T-helper 9 cell (primary cell): ENCODE measurements around the gene MYF5.

Experiments
- DNase-seq: peaks from one replicate; pipeline ENCODE4 v3.0.0-alpha.2; 2020

MYF5 gene

GRCh38 chr12:80708259-80708974 lies 8.3 kb upstream of the MYF5 start:
- no peak for DNase-seq

- DNase-seq = no peak
Observed at GRCh38 chr12:80708975-80709328, 7.8 kb upstream of the MYF5 start.

- DNase-seq = no peak
Observed at GRCh38 chr12:80709811-80710726, 6.6 kb upstream of the MYF5 start.

GRCh38 chr12:80710727-80711449 lies 5.8 kb upstream of the MYF5 start:
- DNase-seq = no peak

- no peak for DNase-seq
Observed at GRCh38 chr12:80711866-80712265, 4.8 kb upstream of the MYF5 start.

GRCh38 chr12:80712866-80713265 lies 3.8 kb upstream of the MYF5 start:
- no peak for DNase-seq

- DNase-seq = no peak
Observed at GRCh38 chr12:80713419-80713818, 3.3 kb upstream of the MYF5 start.

GRCh38 chr12:80714055-80714454 lies 2.7 kb upstream of the MYF5 start:
- DNase-seq = no peak

GRCh38 chr12:80714846-80715245 lies 1.9 kb upstream of the MYF5 start:
- DNase-seq = no peak

GRCh38 chr12:80715713-80716249 lies 931 bp upstream of the MYF5 start:
- DNase-seq = no peak

GRCh38 chr12:80717856-80718255 lies 1.1 kb downstream of the MYF5 start:
- no peak for DNase-seq

GRCh38 chr12:80720516-80720915 lies 3.8 kb downstream of the MYF5 start:
- DNase-seq = no peak

- no peak for DNase-seq
Observed at GRCh38 chr12:80721326-80721725, 4.6 kb downstream of the MYF5 start.

GRCh38 chr12:80745851-80746505 lies 29.3 kb downstream of the MYF5 start:
- no peak for DNase-seq

- DNase-seq = no peak
Observed at GRCh38 chr12:80747800-80748199, 31.1 kb downstream of the MYF5 start.

- no peak for DNase-seq
Observed at GRCh38 chr12:80749456-80749855, 32.7 kb downstream of the MYF5 start.

- no peak for DNase-seq
Observed at GRCh38 chr12:80752464-80752863, 35.8 kb downstream of the MYF5 start.

GRCh38 chr12:80754274-80754673 lies 37.6 kb downstream of the MYF5 start:
- no peak for DNase-seq

- no peak for DNase-seq
Observed at GRCh38 chr12:80756875-80757274, 40.2 kb downstream of the MYF5 start.

GRCh38 chr12:80761838-80762237 lies 45.1 kb downstream of the MYF5 start:
- no peak for DNase-seq

GRCh38 chr12:80763874-80764273 lies 47.2 kb downstream of the MYF5 start:
- DNase-seq = no peak

GRCh38 chr12:80766210-80766609 lies 49.5 kb downstream of the MYF5 start:
- DNase-seq = no peak

- no peak for DNase-seq
Observed at GRCh38 chr12:80766897-80767296, 50.2 kb downstream of the MYF5 start.
